ENCODE measurements around the gene LRRC74A.
A peak's percentile ranks its signal among the peaks of the same experiment; 100 is the strongest.

LRRC74A gene

GRCh38 chr14:76810525-76810924 is 15.7 kb upstream of the LRRC74A start:
- DNase-seq (ENCODE audit: low read depth in 2 of 2): no peak

GRCh38 chr14:76810953-76811400 is 15.2 kb upstream of the LRRC74A start:
- DNase-seq (ENCODE audit: low read depth in 2 of 2): no peak

- DNase-seq (ENCODE audit: low read depth in 2 of 2): no peak
Measured at GRCh38 chr14:76811561-76811960, 14.6 kb upstream of the LRRC74A start.

GRCh38 chr14:76812093-76812421 is 14.2 kb upstream of the LRRC74A start:
- no peak for DNase-seq (ENCODE audit: low read depth in 2 of 2)

GRCh38 chr14:76812422-76813383 is 13.5 kb upstream of the LRRC74A start, which contains the start of gene ANGEL1:
Gene ANGEL1, minus strand, starts transcription at chr14:76812882. Its CDS starts 55 bp downstream, at chr14:76812827.
- DNase-seq (ENCODE audit: low read depth in 2 of 2): peak; percentile 92 to 97

GRCh38 chr14:76814726-76815645 is 11.2 kb upstream of the LRRC74A start:
- DNase-seq (ENCODE audit: low read depth in 2 of 2): no peak

GRCh38 chr14:76820700-76821099 is 5.5 kb upstream of the LRRC74A start:
- no peak for DNase-seq (ENCODE audit: low read depth in 2 of 2)

GRCh38 chr14:76827696-76828296 is 1.6 kb downstream of the LRRC74A start:
- no peak for DNase-seq (ENCODE audit: low read depth in 2 of 2)

GRCh38 chr14:76828339-76829012 is 2.3 kb downstream of the LRRC74A start:
- no peak for DNase-seq (ENCODE audit: low read depth in 2 of 2)

- no peak for DNase-seq (ENCODE audit: low read depth in 2 of 2)
Measured at GRCh38 chr14:76829013-76829365, 2.8 kb downstream of the LRRC74A start.

- no peak for DNase-seq (ENCODE audit: low read depth in 2 of 2)
Measured at GRCh38 chr14:76829650-76830421, 3.6 kb downstream of the LRRC74A start.

- DNase-seq (ENCODE audit: low read depth in 2 of 2): no peak
Measured at GRCh38 chr14:76830556-76830955, 4.3 kb downstream of the LRRC74A start.

- DNase-seq (ENCODE audit: low read depth in 2 of 2): no peak
Measured at GRCh38 chr14:76832503-76832988, 6.3 kb downstream of the LRRC74A start.

GRCh38 chr14:76833011-76833410 is 6.8 kb downstream of the LRRC74A start:
- DNase-seq (ENCODE audit: low read depth in 2 of 2): no peak

GRCh38 chr14:76834241-76834661 is 8.0 kb downstream of the LRRC74A start:
- no peak for DNase-seq (ENCODE audit: low read depth in 2 of 2)

GRCh38 chr14:76836029-76836630 is 9.9 kb downstream of the LRRC74A start:
- DNase-seq (ENCODE audit: low read depth in 2 of 2): no peak

- DNase-seq (ENCODE audit: low read depth in 2 of 2): no peak
Measured at GRCh38 chr14:76837524-76837923, 11.3 kb downstream of the LRRC74A start.

- DNase-seq (ENCODE audit: low read depth in 2 of 2): no peak
Measured at GRCh38 chr14:76842414-76842813, 16.2 kb downstream of the LRRC74A start.

GRCh38 chr14:76844223-76844622 is 18.0 kb downstream of the LRRC74A start:
- DNase-seq (ENCODE audit: low read depth in 2 of 2): peak in 1 of 2 donors; percentile 27
